CD4-positive, alpha-beta T cell (primary cell): ENCODE measurements around the gene MECP2. TPM values are rescaled to one million over a fixed set of nuclear protein-coding genes. Genes with fewer than 3 reads are reported as not detected.

Source experiments
- ATAC-seq: fragments of 200-7000 bp; cut with Tn5 transposase; one replicate; pipeline ENCODE4 v1.10.0; 2022; ENCODE audit warnings: mild to moderate bottlenecking; ENCODE audit not compliant: poor library complexity
- CTCF ChIA-PET: fragments of 350-600 bp; sonication (Branson Sonifier 250); formaldehyde crosslinking; loops from one replicate; lab custom pipeline; 2021; ENCODE audit warnings: antibody characterized with exemption, inconsistent platforms; lab: Charles Lee
- POLR2A ChIA-PET: fragments of 350-600 bp; sonication (Branson Sonifier 250); formaldehyde crosslinking; loops from one replicate; lab custom pipeline; 2021; ENCODE audit warnings: antibody characterized with exemption, inconsistent platforms; lab: Charles Lee
- DNase-seq, 14 experiments: peaks; one replicate each; pipeline ENCODE4 v3.0.0-alpha.2; 2013 to 2020; ENCODE audit warnings: mixed read lengths in 2 of 14
- H3K27ac ChIP-seq, 2 donors: one replicate each; pipeline versions ENCODE4 v1.5.1 to v1.7.0; 2013; ENCODE audit warnings: low read length in 2 of 2, low read depth in 1 of 2, mild to moderate bottlenecking in 1 of 2
- H3K27me3 ChIP-seq, 2 experiments: 1 replicate in 1 of 2; 2 replicates in 1 of 2; pipeline versions ENCODE4 v1.6.1 to v1.7.0; 2013; ENCODE audit warnings: low read length in 2 of 2, control low read depth in 1 of 2, mild to moderate bottlenecking in 1 of 2, moderate library complexity in 1 of 2; ENCODE audit not compliant: insufficient read depth in 2 of 2, control insufficient read depth in 1 of 2
- H3K36me3 ChIP-seq: one replicate; pipeline ENCODE4 v1.6.1; 2013; ENCODE audit warnings: low read length, control low read depth; ENCODE audit not compliant: insufficient read depth
- H3K4me1 ChIP-seq: one replicate; pipeline ENCODE4 v1.6.1; 2013; ENCODE audit warnings: low read length, control low read depth; ENCODE audit not compliant: insufficient read depth
- H3K4me3 ChIP-seq: one replicate; pipeline ENCODE4 v1.5.1; 2013; ENCODE audit warnings: mild to moderate bottlenecking, low read length, moderate library complexity
- H3K9me3 ChIP-seq, 2 experiments: 1 replicate in 1 of 2; 2 replicates in 1 of 2; pipeline versions ENCODE4 v1.6.1 to v1.7.0; 2013; ENCODE audit warnings: low read length in 2 of 2, mild to moderate bottlenecking in 2 of 2, control low read depth in 1 of 2, moderate library complexity in 1 of 2; ENCODE audit not compliant: control insufficient read depth in 1 of 2, insufficient read depth in 1 of 2
- H3K27ac Mint-ChIP-seq: one replicate; pipeline ENCODE4 v1.8.0; 2020; ENCODE audit warnings: mixed read lengths
- H3K27me3 Mint-ChIP-seq: one replicate; pipeline ENCODE4 v1.8.0; 2021; ENCODE audit warnings: mixed read lengths
- H3K36me3 Mint-ChIP-seq: one replicate; pipeline ENCODE4 v1.8.0; 2021; ENCODE audit warnings: low read depth, mixed read lengths
- H3K4me1 Mint-ChIP-seq: one replicate; pipeline ENCODE4 v1.8.0; 2021; ENCODE audit warnings: low read depth, mixed read lengths
- H3K4me3 Mint-ChIP-seq: one replicate; pipeline ENCODE4 v1.8.0; 2020; ENCODE audit warnings: mild to moderate bottlenecking, mixed read lengths
- H3K9me3 Mint-ChIP-seq: one replicate; pipeline ENCODE4 v1.8.0; 2020; ENCODE audit warnings: mixed read lengths
- intact Hi-C, 2 experiments: fragments of 100-400 bp; cut with DNase I in 1 of 2; cut with micrococcal nuclease in 1 of 2; formaldehyde crosslinking; loops; one replicate each; pipeline versions ENCODE4 v1.15.1 to v1.9.0; 2023 to 2025; cut with DNase I, micrococcal nuclease
- total RNA-seq, 174 experiments: library from RNA in 2 of 174; stranded (reverse) in 2 of 174; gene quantifications; one replicate each; pipeline ENCODE4 v1.2.3 and lab custom pipeline; 2021 to 2026
- TF ChIP-seq, protein P1 (sequence below): fragments of 200-600 bp; IDR thresholded peaks from one replicate; pipeline ENCODE4 v1.8.0; 2022; ENCODE audit warnings: antibody characterized with exemption, mild to moderate bottlenecking

The MECP2 gene
- total RNA-seq, 2 experiments from 2014 or later, result 120 to 133 TPM

DNA sequence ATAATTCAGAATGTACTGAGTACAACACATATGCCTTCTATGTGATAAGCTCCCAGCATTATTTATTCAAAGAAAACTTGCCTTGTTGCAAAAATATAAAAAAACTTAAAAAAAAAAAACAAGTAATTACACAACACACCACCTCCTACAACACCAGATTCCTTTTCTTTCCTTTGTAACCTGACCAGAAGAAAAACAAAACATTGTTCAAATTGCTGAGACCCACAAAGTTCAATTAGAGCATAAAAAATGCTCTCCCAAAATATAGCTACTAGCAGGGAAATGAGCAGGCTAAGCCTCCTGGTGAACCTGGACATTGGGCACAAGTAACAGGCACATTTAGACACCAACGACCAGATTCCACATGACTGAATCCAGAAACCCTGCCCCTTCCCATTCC lies 38.3 kb downstream of the MECP2 start:
- H3K4me3 Mint-ChIP-seq, result no peak overlapping the region
- Histone ChIP-seq H3K36me3 (peaks cover 25% of the 10 kb centered on the region), H3K9me3 (no peaks in the 10 kb centered on the region), H3K27me3 (no peaks in the 10 kb centered on the region), H3K4me1 (peaks cover 65% of the 10 kb centered on the region), H3K27ac (peak overlapping the region in 1 of 2 donors; percentile 22), H3K4me3 (no peak overlapping the region)
- H3K9me3 Mint-ChIP-seq, result no peaks in the 10 kb centered on the region
- ATAC-seq, result no peak
- H3K36me3 Mint-ChIP-seq, result peaks cover 69% of the 10 kb centered on the region
- POLR2A ChIA-PET, result no interaction called here
- no peak for DNase-seq
- H3K27me3 Mint-ChIP-seq, result no peaks in the 10 kb centered on the region
- H3K4me1 Mint-ChIP-seq, result peaks cover 71% of the 10 kb centered on the region
- CTCF ChIA-PET, result no interaction called here
- TF ChIP-seq, protein P1, sequence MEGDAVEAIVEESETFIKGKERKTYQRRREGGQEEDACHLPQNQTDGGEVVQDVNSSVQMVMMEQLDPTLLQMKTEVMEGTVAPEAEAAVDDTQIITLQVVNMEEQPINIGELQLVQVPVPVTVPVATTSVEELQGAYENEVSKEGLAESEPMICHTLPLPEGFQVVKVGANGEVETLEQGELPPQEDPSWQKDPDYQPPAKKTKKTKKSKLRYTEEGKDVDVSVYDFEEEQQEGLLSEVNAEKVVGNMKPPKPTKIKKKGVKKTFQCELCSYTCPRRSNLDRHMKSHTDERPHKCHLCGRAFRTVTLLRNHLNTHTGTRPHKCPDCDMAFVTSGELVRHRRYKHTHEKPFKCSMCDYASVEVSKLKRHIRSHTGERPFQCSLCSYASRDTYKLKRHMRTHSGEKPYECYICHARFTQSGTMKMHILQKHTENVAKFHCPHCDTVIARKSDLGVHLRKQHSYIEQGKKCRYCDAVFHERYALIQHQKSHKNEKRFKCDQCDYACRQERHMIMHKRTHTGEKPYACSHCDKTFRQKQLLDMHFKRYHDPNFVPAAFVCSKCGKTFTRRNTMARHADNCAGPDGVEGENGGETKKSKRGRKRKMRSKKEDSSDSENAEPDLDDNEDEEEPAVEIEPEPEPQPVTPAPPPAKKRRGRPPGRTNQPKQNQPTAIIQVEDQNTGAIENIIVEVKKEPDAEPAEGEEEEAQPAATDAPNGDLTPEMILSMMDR, result no peak
- H3K27ac Mint-ChIP-seq, result peak overlapping the region; percentile 60
- intact Hi-C loops, result no loop called here

DNA sequence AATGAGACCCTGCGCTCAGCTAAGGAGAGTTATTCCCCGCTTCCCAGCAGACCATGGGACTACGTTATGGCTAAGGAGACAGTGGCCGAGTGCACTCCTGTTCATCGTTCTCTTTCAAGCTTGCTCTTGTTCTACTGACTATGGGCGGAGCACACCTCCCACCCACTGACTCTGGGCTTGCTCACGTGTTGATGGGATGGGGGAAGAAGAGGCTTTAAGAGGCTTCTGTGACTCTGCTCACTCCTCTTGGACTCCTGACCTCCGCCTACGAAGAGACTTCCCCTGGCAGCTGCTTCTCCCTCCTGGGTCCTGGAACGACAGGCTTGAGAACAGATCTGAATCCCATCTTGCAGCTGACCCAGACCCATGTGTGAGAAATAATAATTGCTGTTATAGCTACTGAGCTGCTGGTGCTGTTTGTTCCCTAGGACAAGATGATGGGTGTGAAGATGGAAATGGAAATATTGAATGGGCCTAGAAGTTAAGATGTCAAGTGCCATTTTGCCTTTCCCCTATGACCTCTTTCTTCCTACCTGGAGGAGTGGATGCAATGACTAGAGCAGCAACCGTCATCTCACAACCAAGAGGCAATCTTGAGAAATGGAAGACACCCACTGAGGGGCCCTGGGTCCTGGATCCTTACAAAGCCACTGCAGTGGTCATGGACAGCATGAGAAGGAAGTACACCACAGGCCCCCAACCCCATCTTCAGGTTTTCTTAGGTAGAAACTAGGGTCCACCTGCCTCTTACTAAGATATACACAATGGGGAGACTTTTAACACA lies 39.1 kb downstream of the MECP2 start:
- peaks cover 70% of the 10 kb centered on the region for H3K36me3 Mint-ChIP-seq
- peaks cover 63% of the 10 kb centered on the region for H3K4me1 Mint-ChIP-seq
- peak overlapping the region; percentile 60 for H3K27ac Mint-ChIP-seq
- no peaks in the 10 kb centered on the region for H3K9me3 Mint-ChIP-seq
- POLR2A ChIA-PET, result no interaction called here
- DNase-seq (no peak), ATAC-seq (no peak)
- no peaks in the 10 kb centered on the region for H3K9me3 ChIP-seq
- no peaks in the 10 kb centered on the region for H3K27me3 Mint-ChIP-seq
- peaks cover 56% of the 10 kb centered on the region for H3K4me1 ChIP-seq
- intact Hi-C loops, result no loop called here
- H3K36me3 ChIP-seq, result peaks cover 28% of the 10 kb centered on the region
- no peak overlapping the region for H3K27ac ChIP-seq
- no peak overlapping the region for H3K4me3 Mint-ChIP-seq
- H3K27me3 ChIP-seq, result no peaks in the 10 kb centered on the region
- no peak overlapping the region for H3K4me3 ChIP-seq
- TF ChIP-seq, protein P1, result no peak
- CTCF ChIA-PET, result no interaction called here

DNA sequence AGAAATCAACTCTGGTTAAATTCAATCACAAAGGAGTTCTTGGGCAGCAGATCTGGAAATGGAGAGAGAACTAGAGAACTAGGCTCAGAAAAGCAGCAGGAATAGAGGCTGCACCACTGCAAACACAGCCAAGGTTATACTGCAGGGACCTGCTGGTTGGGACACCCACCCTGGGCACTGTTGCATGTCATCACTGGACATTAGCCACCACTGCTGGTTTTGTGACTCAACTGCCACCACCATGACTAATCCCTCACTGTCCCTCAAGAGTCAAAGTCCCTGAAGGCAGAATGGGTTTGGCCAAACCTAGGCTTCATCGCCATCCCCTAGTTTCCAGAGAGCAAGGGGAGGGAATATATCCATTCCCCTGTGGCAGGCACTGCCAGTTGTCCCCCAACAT lies 39.7 kb downstream of the MECP2 start:
- TF ChIP-seq, protein P1, result no peak
- no peaks in the 10 kb centered on the region for H3K9me3 ChIP-seq
- peaks cover 66% of the 10 kb centered on the region for H3K36me3 Mint-ChIP-seq
- DNase-seq, result peak in 2 of 14 experiments; percentile 23 to 39
- ATAC-seq, result no peak
- no peak overlapping the region for H3K4me3 Mint-ChIP-seq
- ChIA-PET CTCF (no interaction called here), POLR2A (no interaction called here)
- H3K27ac ChIP-seq, result peak overlapping the region in 1 of 2 donors; percentile 10
- H3K27me3 ChIP-seq, result no peaks in the 10 kb centered on the region
- H3K4me1 Mint-ChIP-seq, result peaks cover 59% of the 10 kb centered on the region
- peak overlapping the region; percentile 73 for H3K27ac Mint-ChIP-seq
- H3K36me3 ChIP-seq, result peaks cover 34% of the 10 kb centered on the region
- no peak overlapping the region for H3K4me3 ChIP-seq
- H3K9me3 Mint-ChIP-seq, result no peaks in the 10 kb centered on the region
- H3K4me1 ChIP-seq, result peaks cover 57% of the 10 kb centered on the region
- intact Hi-C loops, result no loop called here
- no peaks in the 10 kb centered on the region for H3K27me3 Mint-ChIP-seq
